CD4-positive, alpha-beta T cell treated with Interleukin-17A for 4 hours (primary cell): ENCODE measurements around the gene GPX4.
"Not testable (repeated sequence)": the region's sequence is repeated elsewhere in the genome, so short reads cannot be mapped to it uniquely, and the experiment has no call there.

Experiments used
- DNase-seq: peaks from one replicate; pipeline ENCODE4 v3.0.0-alpha.2; 2020; ENCODE audit warnings: mixed read lengths

GPX4 gene

DNA sequence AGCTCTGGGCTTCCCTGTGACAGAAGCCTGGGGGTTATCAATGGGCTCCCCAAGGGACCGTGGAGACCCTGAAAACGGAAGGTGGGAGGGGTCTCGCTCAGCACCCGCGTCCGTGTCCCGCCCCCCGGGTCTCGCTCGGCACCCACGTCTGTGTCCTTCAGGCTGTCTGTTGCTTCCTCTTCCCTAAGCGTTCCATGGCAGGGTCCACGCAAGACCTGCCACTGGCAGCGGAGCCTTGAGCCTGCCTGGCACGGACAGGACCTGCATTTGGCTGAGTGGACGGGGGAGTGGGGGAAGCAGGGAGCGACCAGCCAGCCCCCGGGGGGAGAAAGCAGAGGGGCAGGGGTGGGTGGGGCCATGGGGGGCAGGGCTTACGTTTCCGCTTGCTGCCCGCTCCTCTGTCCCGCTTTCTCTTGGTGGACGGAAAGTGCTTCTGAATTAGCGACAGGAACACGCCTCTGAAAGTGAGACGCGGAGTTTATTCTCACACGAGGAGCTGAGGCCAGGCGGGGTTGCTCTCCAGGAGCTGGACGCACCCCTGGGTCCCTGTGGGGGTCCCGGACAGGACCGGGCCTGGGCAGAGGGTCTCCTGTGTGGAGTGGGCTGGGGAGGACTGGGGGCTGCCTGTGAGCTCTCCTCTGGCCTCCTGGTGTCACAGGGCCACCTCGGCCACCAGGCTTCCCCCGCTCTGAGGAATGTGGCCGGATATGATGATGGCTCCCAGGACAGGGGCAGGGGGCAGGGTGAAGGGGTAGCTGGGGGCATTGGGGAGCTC is 12.0 kb downstream of the GPX4 start:
- no peak for DNase-seq

DNA sequence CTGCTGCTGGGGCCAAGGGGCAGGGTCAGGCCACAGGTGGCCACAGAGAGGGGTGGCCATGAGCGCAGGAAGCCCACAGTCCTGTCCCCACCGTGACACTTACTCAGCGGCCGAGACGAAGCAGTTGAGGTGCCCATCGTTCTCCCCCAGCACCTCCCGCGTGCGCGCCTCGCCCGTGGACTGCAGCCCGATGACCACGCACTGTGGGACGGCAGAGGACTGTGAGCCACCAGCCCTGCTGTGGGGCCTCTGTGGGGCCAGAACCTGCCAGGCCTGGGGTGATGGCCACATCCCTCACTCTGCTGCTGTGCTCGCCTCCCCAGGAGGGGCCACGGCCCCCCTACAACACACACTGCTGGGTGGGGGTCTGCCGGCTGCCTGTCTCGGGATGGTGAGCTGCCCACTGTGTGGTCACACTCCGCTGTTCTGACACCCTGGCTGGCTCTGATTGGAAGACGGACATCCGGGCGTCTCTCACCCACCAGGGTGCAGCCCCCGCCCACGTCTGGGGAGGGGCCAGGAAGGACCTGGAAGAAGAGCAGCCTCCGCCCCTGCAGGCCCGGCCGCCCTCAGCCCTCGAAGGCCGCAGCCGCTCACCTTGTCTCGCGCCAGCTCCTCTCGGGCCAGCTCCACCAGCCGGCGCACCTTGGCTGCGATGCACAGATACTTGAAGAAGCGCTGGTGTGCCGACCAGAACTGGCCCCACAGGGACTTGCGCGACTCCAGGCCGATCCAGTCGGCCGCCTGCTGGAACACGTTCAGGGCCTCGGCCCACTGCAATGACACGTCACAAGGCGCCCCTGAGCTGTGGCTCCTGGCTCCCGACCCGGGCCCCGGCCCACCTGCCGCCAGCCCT is 13.2 kb downstream of the GPX4 start:
- no peak for DNase-seq

DNA sequence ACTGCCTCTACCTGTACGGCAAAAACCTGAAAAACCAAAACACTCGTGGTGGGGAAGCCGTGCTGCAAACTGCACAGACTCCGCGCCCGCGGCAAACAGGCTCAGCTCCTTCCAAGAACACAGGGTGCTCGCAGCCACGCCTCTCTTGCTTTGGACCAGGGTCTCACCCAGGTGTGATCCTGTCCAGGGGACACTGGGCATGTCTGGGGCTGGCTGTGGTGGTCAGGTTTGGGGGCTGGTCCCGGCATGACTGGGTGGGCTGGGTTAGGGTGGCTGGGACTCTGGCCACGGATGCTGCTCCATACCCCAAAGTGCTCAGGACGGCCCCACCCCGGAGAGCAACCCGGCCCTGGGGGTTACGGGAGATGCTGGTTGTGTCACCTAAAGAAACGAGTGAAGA is 13.9 kb downstream of the GPX4 start:
- no peak for DNase-seq

DNA sequence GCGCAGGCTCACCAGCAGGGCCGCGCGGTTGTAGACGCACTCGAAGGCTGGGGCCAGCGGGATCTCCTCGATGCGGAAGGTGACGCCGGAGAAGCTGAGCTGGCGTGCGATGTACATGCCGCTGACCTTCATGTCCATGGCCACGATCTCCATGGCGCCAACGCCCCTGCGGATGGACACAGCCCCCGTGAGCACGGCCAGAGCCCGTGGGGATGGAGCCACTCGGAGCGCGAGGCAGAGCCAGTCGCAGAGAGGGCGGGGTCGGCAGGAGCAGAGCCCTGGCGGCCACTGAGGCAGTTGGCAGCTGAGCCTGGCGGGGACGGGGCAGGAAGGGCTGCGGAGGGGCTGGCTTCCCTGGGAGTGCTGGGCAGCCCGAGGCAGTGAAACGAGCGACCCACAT is 15.2 kb downstream of the GPX4 start:
- no peak for DNase-seq

DNA sequence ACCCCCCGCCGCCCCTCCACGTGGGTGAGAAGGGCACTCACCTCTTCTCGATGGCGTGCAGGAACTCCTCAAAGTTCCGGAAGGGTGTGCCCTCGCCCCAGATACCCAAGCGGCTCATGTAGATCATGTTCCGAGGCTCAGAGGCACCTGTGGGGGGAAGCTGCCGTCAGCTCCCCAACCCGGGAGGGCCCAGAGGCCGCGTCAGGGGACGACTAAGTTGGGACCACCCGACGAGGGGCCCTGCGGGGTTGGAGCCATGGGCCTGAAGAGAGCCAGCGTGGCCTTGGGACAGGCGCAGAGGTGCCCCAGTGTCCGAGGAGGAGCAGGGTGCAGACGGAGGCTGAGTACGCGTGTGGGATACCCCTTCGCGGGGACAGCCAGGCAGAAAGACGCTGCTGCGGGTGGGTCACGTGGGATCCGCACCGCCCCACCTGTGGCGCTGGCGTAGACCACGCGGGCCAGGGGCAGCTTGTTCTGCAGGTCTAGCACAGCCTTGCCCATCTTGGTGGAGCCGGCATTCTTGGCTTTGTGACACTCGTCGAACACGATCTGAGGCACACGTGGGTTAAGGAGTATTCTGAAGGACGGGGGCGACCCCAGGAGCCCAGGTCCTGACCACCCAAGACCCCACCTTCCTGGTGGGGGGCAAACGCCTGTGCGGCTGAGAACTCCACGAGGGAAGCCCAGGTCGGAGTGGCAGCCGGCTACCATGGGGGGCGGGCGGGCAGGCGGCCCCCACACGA is 15.9 kb downstream of the GPX4 start:
- no peak for DNase-seq

DNA sequence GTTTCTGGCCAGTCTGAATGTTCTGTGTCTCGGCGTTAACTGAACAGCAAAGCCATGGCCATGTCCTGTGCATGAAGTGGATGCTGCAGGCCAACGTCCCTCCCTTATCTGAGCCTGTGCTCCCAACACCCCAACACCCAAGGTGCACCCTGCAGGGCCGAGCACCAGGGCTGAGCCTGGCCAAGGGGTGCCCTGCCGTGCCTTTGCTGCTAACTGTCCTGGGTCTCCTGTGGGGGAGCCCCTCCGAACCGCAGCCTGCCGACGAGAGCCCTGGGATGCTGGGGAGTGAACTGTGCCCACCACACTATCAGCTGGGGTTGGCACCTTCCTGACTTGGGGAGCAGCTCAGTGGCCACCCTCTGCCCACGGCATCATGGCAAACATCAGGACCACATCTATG is 17.6 kb downstream of the GPX4 start:
- no peak for DNase-seq

DNA sequence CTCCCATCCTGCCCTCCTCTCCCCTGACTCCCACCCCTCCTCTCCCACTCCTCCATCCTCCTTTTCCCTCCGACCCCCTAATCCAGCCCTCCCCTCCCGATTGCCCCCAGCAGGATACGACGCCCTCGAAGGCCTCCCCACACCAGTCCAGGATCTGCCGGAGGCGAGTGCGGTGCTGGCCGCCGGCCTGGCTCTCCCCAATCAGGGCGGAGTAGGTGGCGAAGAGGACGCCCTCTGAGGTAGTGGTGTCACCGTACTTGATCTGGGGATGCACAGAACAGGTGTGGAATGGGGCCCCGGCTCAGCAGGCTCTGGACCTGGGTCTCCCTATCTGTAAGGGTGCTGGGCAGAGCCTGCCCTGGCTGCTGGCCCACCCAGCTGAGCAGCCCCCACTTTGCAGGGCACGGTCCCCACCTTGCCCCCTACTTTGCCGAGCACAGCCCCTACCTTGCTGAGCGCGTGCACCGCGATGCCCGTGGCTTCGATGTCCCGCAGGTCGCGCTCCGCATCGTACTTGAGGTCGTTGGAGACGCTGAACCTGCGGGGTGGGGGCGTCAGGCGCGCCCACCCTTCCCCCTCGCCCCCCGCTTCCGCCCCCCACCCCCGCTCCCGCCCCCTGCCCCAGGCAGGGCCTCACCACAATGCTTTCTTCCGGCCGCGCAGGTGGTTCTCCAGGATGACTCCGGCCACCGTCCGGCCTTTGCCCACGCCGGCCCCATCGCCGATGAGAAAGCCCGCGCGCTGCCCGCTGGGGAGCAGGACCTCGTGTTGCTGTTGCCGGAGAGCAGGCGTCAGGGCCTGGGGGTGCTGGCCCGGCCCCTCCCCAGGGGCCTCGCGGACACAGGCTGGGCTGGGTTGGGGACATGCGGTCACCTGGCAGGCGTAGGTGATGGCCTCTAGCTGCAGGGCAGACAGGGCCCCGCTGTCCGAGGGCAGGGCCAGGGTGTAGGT is 18.5 kb downstream of the GPX4 start:
- no peak for DNase-seq

DNA sequence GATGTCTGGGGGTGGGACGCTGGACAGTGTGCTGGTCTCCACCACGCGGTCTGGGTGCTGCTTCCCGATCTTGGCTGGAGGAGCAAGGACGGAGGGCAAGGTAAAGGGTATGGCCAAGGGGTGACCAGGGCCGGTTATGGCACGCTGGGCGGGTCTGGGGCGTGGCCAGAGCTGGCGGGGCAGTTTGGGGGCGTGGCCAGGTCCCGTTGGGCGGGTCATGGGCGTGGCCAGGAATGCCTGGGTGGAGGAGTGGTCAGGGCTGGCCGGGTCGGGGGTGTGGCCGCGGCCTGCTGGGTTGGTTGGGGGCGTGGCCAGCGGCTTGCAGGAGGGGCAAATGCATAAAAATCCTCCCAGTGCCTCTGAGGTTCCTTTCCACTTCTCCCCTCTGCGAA is 19.2 kb downstream of the GPX4 start:
- no peak for DNase-seq

DNA sequence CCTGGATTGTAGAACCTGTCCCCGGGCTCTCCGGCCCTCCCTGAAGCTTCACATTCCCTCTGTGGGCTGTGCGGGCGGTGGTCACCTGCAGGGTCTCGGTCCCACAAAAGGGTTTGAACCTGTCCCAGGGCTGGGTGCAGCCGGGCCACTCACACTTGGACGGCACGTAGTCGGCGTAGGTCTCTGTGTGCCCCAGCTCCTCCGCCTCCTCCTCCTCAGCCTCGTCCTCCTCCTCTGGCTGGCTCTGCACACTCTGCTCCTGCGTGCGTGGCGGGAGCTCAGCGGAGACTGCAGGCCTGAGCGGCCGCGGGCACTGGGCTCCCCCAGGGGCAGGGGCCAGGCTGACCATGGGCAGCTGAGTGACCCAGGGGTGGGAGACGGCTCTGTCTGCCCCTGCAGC is 19.6 kb downstream of the GPX4 start:
- DNase-seq: no peak

DNA sequence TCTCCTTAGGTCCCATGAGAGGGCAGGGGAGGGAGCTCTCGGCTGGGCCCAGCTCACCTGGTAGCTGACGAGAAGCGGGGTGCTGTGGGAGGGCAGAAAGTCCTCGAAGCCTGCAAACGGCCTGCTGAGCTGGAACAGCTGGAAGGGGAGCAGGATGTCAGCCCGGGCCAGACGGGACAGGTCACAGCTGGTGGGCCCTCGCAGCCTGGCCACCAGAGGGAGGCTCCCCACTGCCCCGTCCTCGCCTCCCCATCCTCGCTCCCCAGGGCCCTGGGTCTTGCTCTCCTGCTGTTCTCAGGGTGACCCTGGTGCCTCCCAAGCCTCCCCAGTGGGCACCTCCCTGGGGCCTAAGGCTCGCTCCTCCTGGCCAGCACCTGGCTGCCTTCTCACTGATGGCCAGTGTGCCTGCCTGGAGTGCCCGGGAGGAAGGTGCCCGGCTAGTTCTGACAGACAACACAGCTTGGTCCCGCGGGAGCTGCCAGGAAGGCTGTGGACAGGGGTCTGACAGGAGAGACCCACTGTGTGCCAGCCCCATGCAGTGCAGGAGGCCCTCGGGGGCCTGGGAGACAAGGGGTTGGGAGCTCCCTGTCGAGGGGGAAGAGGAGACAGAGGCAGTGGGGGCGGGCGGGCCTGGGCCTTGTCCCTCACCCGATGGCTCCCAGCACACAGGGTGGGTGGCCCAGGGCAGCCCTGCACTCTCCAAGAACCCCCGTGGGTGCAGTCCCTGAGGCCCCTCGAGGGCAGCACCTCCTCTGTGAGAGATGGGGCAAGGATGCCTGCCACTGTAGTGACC is 20.3 kb downstream of the GPX4 start:
- no peak for DNase-seq

DNA sequence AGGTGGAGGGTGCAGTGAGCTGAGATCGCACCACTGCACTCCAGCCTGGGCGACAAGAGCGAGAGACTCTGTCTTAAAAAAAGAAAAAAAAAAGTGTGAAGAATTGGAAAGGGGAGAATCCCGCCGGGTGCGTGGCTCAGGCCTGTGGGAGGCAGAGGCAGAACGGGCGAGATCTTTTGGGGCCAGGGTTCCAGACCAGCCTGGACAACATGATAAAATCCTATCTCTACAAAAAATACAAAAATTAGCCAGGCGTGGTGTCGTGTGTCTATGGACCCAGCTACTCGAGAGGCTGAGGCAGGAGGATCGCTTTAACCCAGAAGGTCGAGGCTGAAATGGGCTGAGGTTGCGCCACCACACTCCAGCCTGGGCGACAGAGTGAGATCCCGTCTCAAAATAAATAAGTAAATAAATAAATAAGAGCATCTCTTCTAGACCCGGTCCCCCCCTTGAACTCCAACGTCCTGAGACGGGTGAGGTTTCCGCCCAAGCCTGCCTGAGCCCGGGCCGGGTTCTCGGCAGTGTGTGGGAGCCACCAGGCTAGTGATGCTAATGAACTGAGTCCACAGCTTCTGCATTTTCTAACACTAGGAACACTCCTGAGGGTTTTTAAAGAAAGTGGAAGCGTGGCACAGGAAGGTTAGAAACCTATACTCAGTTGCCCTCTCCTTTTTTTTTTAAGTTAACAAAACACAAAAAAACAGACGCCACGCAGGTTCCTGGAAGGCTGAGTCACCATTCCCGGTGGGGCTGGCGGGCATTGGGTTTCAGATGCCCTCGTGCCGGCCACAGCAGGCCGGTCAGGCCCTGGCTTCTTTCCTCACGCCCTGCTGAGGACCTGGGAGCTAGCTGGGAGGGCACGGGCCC is 22.0 kb downstream of the GPX4 start:
- no peak for DNase-seq

DNA sequence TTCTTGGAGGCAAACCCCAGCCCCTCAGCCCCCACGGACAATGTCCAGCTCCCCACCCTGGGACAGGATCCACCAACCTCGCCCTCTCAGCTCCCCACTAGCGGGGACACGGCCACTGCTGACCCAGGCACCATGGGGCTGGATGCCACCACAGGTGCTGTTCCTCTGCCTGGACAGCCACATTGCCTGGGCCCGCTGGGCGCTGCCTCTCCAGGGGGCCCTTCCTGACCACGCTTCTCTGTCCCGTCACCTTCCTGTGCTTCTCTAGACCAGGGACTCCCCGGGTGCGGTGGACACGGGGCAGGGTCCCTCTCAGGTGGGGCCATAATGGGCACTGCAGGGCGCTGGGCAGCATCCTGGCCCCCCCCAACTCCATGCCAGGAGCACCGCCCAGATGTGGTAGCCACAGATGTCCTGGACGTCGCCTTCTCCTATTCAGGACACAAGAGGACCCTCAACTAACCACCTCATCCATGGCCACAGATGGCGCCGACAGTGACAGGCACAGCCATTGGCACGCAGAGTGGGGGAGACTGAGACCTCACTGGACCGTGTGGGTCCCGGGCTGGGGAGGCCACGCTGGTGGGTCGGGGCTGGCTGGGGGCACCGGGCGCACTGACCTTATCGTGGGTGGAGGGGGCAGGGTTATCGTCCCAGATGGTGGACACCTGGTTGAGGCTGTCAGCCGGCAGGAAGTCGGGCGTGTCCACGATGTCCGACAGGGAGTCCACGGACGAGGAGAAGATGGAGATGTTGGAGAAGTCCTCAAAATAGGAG is 23.4 kb downstream of the GPX4 start:
- DNase-seq: no peak

DNA sequence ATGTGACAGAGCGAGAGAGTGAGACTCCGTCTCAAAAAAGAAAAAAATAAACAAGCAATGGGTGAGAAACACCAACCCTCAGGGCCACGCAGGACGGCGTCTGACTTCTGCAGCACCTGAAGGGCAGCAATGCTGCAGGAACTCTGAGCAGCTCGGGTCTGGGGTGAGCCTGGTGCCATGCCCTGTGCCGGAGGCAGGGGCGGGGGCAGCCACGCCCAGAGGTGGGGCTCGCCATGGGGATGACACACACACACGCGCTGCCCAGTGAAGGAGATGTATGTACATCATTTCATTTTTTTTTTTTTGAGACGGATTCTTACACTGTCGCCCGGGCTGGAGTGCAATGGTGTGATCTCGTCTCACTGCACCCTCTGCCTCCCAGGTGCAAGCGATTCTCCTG is 24.3 kb downstream of the GPX4 start:
- no peak for DNase-seq

DNA sequence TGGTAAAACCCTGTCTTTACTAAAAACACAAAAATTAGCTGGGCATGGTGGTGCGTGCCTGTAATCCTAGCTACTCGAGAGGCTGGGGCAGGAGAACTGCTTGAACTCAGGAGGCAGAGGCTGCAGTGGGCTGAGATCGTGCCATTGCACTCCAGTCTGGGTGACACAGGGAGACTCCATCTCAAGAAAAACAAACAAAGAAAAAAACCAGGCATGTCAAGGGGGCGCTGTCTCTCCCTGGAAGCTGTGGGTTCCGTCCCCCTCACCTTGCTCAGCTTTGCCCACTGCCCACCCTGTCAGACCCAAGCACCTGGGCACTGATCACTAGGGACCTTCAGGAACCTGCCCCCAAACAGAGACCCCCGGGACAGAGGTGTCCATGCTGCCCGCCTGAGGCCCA is 25.3 kb downstream of the GPX4 start:
- DNase-seq: not testable (repeated sequence)

DNA sequence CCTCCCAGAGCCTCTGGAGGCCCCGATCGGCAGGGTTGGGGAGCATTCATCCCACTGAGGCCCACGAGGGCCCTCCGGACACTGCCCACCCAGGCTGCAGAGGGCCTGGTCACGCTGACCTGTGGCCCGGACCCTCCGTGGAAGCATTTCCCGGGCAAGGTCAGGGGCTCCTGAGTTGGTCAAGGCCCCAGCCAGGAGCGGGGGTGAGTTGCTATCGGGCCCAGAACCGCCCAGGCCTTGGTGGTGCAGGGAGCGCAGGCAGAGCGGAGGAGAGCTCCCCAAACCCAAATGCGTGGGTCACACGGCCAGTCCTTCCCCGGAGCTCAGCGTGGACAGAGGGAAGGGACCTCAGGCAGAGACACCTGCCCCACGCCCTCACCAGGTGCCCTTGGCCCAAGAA is 25.7 kb downstream of the GPX4 start:
- DNase-seq: no peak

DNA sequence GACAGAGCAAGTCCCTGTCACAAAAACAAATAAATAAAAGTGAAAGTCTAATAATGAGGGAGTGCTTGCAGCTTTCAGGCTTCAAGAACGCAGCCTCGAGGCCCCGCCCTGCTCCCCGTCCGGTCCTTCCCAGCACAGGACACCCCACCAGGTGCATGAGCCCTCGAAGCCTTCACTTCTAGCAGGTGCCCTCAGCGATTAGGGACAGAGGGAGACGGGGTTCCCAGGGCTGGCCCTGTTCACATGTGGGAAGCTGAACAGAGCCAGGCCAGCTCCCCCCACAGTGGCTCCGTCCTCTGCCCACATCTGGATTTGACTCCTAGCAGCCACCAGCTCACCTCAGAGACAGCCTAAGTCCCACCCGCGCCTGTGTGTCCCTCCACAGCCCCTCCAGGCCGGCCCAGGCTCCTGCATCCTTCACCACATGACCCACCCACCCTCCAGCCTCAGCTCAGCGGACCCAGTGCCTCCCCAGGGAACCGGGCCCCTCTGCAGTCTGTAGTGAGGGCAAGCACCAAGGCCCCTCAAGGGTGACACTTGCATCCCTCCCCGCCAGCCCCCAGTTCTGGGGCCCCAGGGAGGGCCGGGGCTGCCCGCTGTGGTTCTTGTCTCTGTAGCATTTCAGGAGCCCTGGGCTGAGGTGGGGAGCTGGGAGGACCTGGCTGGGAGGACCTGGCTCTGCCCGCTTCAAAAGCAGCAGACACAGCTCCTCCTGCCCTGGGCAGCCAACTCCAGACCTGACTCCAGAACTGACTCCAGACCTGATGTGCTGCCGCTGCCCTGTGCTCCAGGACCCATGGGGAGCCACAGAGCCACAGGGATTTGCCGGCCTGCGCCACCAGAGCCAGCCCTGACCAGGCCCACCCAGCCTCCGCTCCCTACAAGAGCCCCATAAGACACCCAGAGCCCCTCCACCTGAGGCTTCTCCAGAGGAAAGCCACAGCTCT is 27.2 kb downstream of the GPX4 start:
- DNase-seq: peak; percentile 72

DNA sequence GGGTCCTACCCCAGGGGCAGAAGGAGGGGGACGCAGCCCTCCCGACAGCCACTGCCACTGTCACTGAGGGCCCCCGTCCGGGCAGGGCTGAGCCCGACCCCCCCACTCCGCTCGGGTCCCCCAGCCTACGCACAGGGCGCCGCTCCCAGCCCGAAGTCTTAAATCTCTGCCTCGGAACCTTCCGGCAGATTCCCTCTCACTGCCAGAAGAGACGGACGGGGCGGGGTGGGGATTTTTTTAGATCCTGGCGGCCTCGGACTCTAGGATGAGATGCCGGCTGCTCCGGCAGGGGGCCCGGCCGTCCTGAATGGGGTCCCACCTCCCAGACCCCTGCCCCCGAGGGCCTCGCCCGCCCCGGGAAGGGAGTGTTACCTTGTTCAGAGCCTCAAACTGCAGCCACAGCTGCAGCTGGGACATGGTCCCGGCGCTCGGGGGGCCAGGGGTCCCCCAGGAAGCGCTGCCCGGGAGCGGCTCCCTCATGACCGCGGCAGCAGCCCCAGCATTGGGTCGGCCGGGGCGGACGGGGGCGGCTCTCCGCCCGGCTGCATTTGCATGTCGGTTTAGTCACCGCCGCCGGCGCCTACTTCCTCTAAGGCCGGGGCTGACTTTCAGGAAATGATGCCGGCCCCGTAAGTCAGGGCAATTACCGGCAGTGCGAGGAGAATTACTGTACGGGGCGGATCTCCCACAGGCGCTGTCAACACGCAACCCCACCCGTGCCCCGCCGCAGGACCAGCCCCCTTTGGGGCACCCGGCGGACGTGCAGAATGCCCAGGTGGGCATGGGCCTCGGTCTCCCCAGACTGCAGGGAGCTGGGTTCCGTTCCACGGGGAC is 28.1 kb downstream of the GPX4 start:
- peak; percentile 90 for DNase-seq
